ENCODE measurements around the gene STARD8.

The STARD8 gene

GRCh38 chrX:68758671-68759070 is 111.2 kb downstream of the STARD8 start:
- H3K4me3 ChIP-seq (ENCODE audit: low read length) = no peak overlapping the region
- no peak for DNase-seq (ENCODE audit: low read depth)
- TF ChIP-seq CTCF (IDR thresholded peaks at IDR 0.05; ENCODE audit: insufficient read depth, low read depth, low read length, missing control alignments) = no peak

- TF ChIP-seq CTCF (IDR thresholded peaks at IDR 0.05; ENCODE audit: insufficient read depth, low read depth, low read length, missing control alignments) = no peak
- no peak overlapping the region for H3K4me3 ChIP-seq (ENCODE audit: low read length)
- DNase-seq (ENCODE audit: low read depth) = no peak
These were observed 113.6 kb downstream of the STARD8 start for GRCh38 chrX:68761086-68761485.

- no peak for DNase-seq (ENCODE audit: low read depth)
- no peak for TF ChIP-seq CTCF (IDR thresholded peaks at IDR 0.05; ENCODE audit: insufficient read depth, low read depth, low read length, missing control alignments)
These were observed 115.3 kb downstream of the STARD8 start for GRCh38 chrX:68762766-68763165.

GRCh38 chrX:68763481-68763880 is 116.0 kb downstream of the STARD8 start:
- TF ChIP-seq CTCF (IDR thresholded peaks at IDR 0.05; ENCODE audit: insufficient read depth, low read depth, low read length, missing control alignments) = no peak
- H3K4me3 ChIP-seq (ENCODE audit: low read length) = no peak overlapping the region
- no peak for DNase-seq (ENCODE audit: low read depth)

More at GRCh38 chrX:68762766-68763165, 115.3 kb downstream of the STARD8 start:
- no peak overlapping the region for H3K4me3 ChIP-seq (ENCODE audit: low read length)
